ENCODE data around the gene GNG12. TPM values are rescaled to one million over a fixed set of nuclear protein-coding genes. Genes with fewer than 3 reads are reported as not detected.

The GNG12 gene
- total RNA-seq, 1 experiment from 2014 or later = 14.3 TPM

DNA sequence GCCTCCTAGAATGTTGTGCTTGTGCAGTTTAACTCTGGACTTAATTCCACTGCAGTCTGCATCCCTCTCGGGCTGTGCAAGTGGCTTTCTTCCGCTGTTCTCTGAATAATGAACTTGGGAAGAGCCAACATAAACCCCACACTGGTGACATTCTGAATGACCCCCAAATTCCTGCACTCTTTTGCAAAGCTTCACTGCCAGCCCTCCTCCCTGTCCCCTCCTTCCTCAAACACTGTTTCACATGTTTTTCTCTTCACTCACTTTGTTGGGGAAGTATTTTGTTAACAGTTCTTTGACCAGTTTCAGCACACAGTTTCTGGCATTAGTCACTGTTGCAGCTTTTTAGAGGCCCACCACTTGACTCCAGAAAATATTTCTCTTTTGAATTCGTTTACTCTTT, 39.7 kb downstream of the GNG12 start:
- Histone ChIP-seq H3K4me1 (ENCODE audit: insufficient read depth, low read length) (0 out of 2 replicates have a peak, but pooled peaks cover 5% of the 10 kb centered on the region), H2BK5ac (ENCODE audit: insufficient read length, low read length) (no peak overlapping the region), H2BK15ac (ENCODE audit: low read depth, low read length) (no peak overlapping the region), H4K5ac (ENCODE audit: insufficient read length, low read depth, low read length) (no peak overlapping the region), H2BK20ac (ENCODE audit: low read depth, low read length, poor library complexity, severe bottlenecking) (no peak overlapping the region), H3K23ac (ENCODE audit: insufficient read length, low read depth, low read length) (no peak overlapping the region), H3K9me3 (ENCODE audit: control insufficient read depth, low read depth, low read length) (no peaks in the 10 kb centered on the region), H2AK5ac (ENCODE audit: insufficient read length, low read length) (no peak overlapping the region), H3K56ac (ENCODE audit: insufficient read length, low read depth, low read length) (no peak overlapping the region), H2BK12ac (ENCODE audit: insufficient read length, low read depth, low read length) (no peak overlapping the region), H3K9ac (ENCODE audit: extremely low read depth, insufficient read length, low read length) (no peak overlapping the region), H3K23me2 (ENCODE audit: insufficient read length, low read depth, low read length, poor library complexity, severe bottlenecking) (no peaks in the 10 kb centered on the region), H3K27ac (ENCODE audit: insufficient read length, low read depth, low read length) (no peak overlapping the region), H2AFZ (ENCODE audit: low read length) (no peak overlapping the region), H4K91ac (ENCODE audit: insufficient read length, low read depth, low read length) (no peak overlapping the region), H2BK120ac (ENCODE audit: low read depth, low read length, poor library complexity, severe bottlenecking) (no peak overlapping the region), H3K18ac (ENCODE audit: insufficient read length, low read depth, low read length) (no peak overlapping the region), H3T11ph (ENCODE audit: low read length) (no peak overlapping the region), H3K79me2 (ENCODE audit: insufficient read depth, low read length) (0 out of 2 replicates have a peak, but pooled peaks cover 2% of the 10 kb centered on the region), H3K4ac (ENCODE audit: low read depth, low read length) (no peak overlapping the region), H3K79me1 (ENCODE audit: insufficient read depth, low read depth, low read length, poor library complexity, severe bottlenecking) (peaks cover 2% of the 10 kb centered on the region), H4K8ac (replicated peaks; ENCODE audit: insufficient read length, low read depth, low read length) (no peak overlapping the region), H3K27me3 (ENCODE audit: insufficient read depth, low read length) (no peaks in the 10 kb centered on the region), H4K20me1 (ENCODE audit: control insufficient read depth, insufficient read depth, insufficient read length) (no peaks in the 10 kb centered on the region), H3K4me2 (ENCODE audit: insufficient read depth, insufficient read length, low read length) (no peak overlapping the region), H3K14ac (ENCODE audit: insufficient read depth, low read length) (no peak overlapping the region)
- H3K4me3 Mint-ChIP-seq = no peak overlapping the region
- no CpG with 5 or more reads among the region's 3 CpGs for WGBS (ENCODE audit: extremely low coverage, insufficient read length, low lambda C conversion rate)
- TF ChIP-seq, protein P1, sequence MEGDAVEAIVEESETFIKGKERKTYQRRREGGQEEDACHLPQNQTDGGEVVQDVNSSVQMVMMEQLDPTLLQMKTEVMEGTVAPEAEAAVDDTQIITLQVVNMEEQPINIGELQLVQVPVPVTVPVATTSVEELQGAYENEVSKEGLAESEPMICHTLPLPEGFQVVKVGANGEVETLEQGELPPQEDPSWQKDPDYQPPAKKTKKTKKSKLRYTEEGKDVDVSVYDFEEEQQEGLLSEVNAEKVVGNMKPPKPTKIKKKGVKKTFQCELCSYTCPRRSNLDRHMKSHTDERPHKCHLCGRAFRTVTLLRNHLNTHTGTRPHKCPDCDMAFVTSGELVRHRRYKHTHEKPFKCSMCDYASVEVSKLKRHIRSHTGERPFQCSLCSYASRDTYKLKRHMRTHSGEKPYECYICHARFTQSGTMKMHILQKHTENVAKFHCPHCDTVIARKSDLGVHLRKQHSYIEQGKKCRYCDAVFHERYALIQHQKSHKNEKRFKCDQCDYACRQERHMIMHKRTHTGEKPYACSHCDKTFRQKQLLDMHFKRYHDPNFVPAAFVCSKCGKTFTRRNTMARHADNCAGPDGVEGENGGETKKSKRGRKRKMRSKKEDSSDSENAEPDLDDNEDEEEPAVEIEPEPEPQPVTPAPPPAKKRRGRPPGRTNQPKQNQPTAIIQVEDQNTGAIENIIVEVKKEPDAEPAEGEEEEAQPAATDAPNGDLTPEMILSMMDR (conservative IDR thresholded peaks at IDR 0.05) = no peak
- peaks cover 0 to 4% (median 0%) of the 10 kb centered on the region in 3 experiments; a peak in 1 of 7 replicates for H3K36me3 Mint-ChIP-seq (ENCODE audit: insufficient read depth in 1 of 3, low read depth in 3 of 3)
- peaks cover 0 to 5% of the 10 kb centered on the region in 2 experiments; a peak in 1 of 5 replicates for H3K9me3 Mint-ChIP-seq
- H3K27me3 Mint-ChIP-seq (ENCODE audit: low read depth) = no peaks in the 10 kb centered on the region
- DNase-seq = no peak
- H3K27ac Mint-ChIP-seq = 0 out of 7 replicates have a peak overlapping the region, but pooled peaks of 1 of the 3 experiments have one; percentile 18
- H3K4me1 Mint-ChIP-seq = peaks cover 20 to 34% of the 10 kb centered on the region in 2 experiments

All from H9 (cell line).